Fibroblast of lung (primary cell): ENCODE data around the gene PTPRZ1. TPM values are rescaled to one million over a fixed set of nuclear protein-coding genes. Genes with fewer than 3 reads are reported as not detected.

Source experiments
- DNase-seq, 2 donors: peaks; one replicate each; pipeline versions ENCODE4 v3.0.0 to v3.0.0-alpha.2; 2010; ENCODE audit warnings: low read depth in 2 of 2
- H2AFZ ChIP-seq: 2 replicates; pipeline ENCODE4 v1.5.1; 2012; ENCODE audit warnings: low read length, control low read depth, inconsistent platforms
- H3K27ac ChIP-seq: 2 replicates; pipeline ENCODE4 v1.5.1; 2011; ENCODE audit warnings: low read length, control low read depth; ENCODE audit not compliant: insufficient read depth
- H3K27me3 ChIP-seq: 2 replicates; pipeline ENCODE4 v1.5.1; 2011; ENCODE audit warnings: mild to moderate bottlenecking, low read length; ENCODE audit not compliant: control insufficient read depth, insufficient read depth
- H3K36me3 ChIP-seq: 2 replicates; pipeline ENCODE4 v1.5.1; 2011; ENCODE audit warnings: low read length; ENCODE audit not compliant: control insufficient read depth, insufficient read depth
- H3K4me1 ChIP-seq: 2 replicates; pipeline ENCODE4 v1.5.1; 2011; ENCODE audit warnings: low read length; ENCODE audit not compliant: control insufficient read depth, insufficient read depth; ENCODE audit errors: extremely low read depth
- H3K4me2 ChIP-seq: 2 replicates; pipeline ENCODE4 v1.5.1; 2011; ENCODE audit warnings: low read length, control low read depth; ENCODE audit not compliant: insufficient read depth; ENCODE audit errors: extremely low read depth
- H3K4me3 ChIP-seq, 4 experiments: fragments of 200-600 bp in 1 of 4; sonication (generic) in 1 of 4; replicated peaks in 1 of 4; 2 replicates each; pipeline ENCODE4 v1.5.1; 2011 to 2016; ENCODE audit warnings: low read length in 4 of 4, low read depth in 3 of 4, mild to moderate bottlenecking in 3 of 4, control low read depth in 2 of 4, inconsistent platforms in 1 of 4, mixed read lengths in 1 of 4; ENCODE audit not compliant: insufficient read depth in 1 of 4; ENCODE audit errors: control extremely low read depth in 1 of 4
- H3K79me2 ChIP-seq: 2 replicates; pipeline ENCODE4 v1.5.1; 2012; ENCODE audit warnings: mild to moderate bottlenecking, low read length, inconsistent platforms; ENCODE audit not compliant: control insufficient read depth, insufficient read depth
- H3K9ac ChIP-seq: 2 replicates; pipeline ENCODE4 v1.5.1; 2011; ENCODE audit warnings: mild to moderate bottlenecking, low read length, control low read depth; ENCODE audit not compliant: insufficient read depth
- H3K9me3 ChIP-seq: 2 replicates; pipeline ENCODE4 v1.5.1; 2012; ENCODE audit warnings: low read depth, low read length; ENCODE audit not compliant: control insufficient read depth, insufficient read depth
- H4K20me1 ChIP-seq: 2 replicates; pipeline ENCODE4 v1.5.1; 2011; ENCODE audit warnings: low read length; ENCODE audit not compliant: control insufficient read depth, insufficient read depth; ENCODE audit errors: extremely low read depth
- CTCF ChIP-seq, 2 donors: IDR thresholded peaks in 1 of 2; conservative IDR thresholded peaks in 1 of 2; 1 replicate in 1 of 2; 2 replicates in 1 of 2; pipeline ENCODE4 v1.5.1; 2011 to 2012; ENCODE audit warnings: low read length in 2 of 2, control low read depth in 1 of 2, inconsistent platforms in 1 of 2, low read depth in 1 of 2, mild to moderate bottlenecking in 1 of 2
- EZH2 ChIP-seq: IDR thresholded peaks from 2 replicates; pipeline ENCODE4 v1.5.1; 2012; ENCODE audit warnings: low read length, control low read depth, mild to moderate bottlenecking; ENCODE audit errors: missing control alignments
- polyA minus RNA-seq: library from RNA; depleted of rRNA, polyadenylated mRNA; stranded (reverse); fragments of >200 nt; gene quantifications from 2 replicates; pipeline ENCODE4 v1.2.3, GENCODE V29; 2011; ENCODE audit warnings: low replicate concordance
- polyA plus RNA-seq, 2 donors: library from polyadenylated mRNA; depleted of rRNA in 1 of 2; stranded (reverse) in 1 of 2; unstranded in 1 of 2; fragments of >200 nt; gene quantifications; 2 replicates each; pipeline ENCODE4 v1.2.1, GENCODE V29; 2011 to 2012; ENCODE audit warnings: missing spikeins in 1 of 2
- total RNA-seq: library from RNA; depleted of rRNA; stranded (reverse); fragments of >200 nt; gene quantifications from 2 replicates; pipeline ENCODE4 v1.2.1, GENCODE V29; 2014

PTPRZ1 gene
- total RNA-seq: not detected in 2 replicates
- 0.05 and 0.09 TPM in 2 replicates for polyA plus RNA-seq
- polyA plus RNA-seq (2012): not detected in 2 replicates
- not detected in 2 replicates for polyA minus RNA-seq

- Histone ChIP-seq H2AFZ (peak within 1 kb of the TSS; percentile 59), H3K4me3 (peak within 1 kb of the TSS; percentile 52 to 66 (median 56)), H3K36me3 (no peaks in the 10 kb centered on the region), H3K27me3 (peaks cover 8% of the 10 kb centered on the region), H3K9me3 (no peaks in the 10 kb centered on the region), H3K79me2 (no peaks in the 10 kb centered on the region), H3K9ac (no peak within 1 kb of the TSS), H3K4me1 (no peaks in the 10 kb centered on the region), H3K4me2 (peak within 1 kb of the TSS; percentile 94), H3K27ac (no peak within 1 kb of the TSS), H4K20me1 (no peaks in the 10 kb centered on the region)
- TF ChIP-seq EZH2 (no peak), CTCF (conservative IDR thresholded peaks at IDR 0.05 in 1 of 2, IDR thresholded peaks at IDR 0.05 in 1 of 2; ENCODE audit: low read depth in 1 of 2, low read length in 2 of 2) (no peak)
- peak; percentile 6 to 34 for DNase-seq
These were observed at the start of gene PTPRZ1 for GRCh38 chr7:121872831-121873288. PTPRZ1 (plus strand) TSS chr7:121873161; CDS start chr7:121873500, 339 bp downstream.

GRCh38 chr7:121824276-121824675, 48.7 kb upstream of the PTPRZ1 start:
- no peaks in the 10 kb centered on the region for H3K27me3 ChIP-seq
- H3K4me1 ChIP-seq: no peaks in the 10 kb centered on the region
- H3K9ac ChIP-seq: no peak overlapping the region
- H2AFZ ChIP-seq: no peak overlapping the region
- DNase-seq: peak in 1 of 2 donors; percentile 8
- no peak overlapping the region for H3K4me3 ChIP-seq
- H3K27ac ChIP-seq: no peak overlapping the region
- H3K79me2 ChIP-seq: no peaks in the 10 kb centered on the region
- no peaks in the 10 kb centered on the region for H4K20me1 ChIP-seq
- no peaks in the 10 kb centered on the region for H3K9me3 ChIP-seq
- no peak for TF ChIP-seq EZH2
- no peak for TF ChIP-seq CTCF (conservative IDR thresholded peaks at IDR 0.05 in 1 of 2, IDR thresholded peaks at IDR 0.05 in 1 of 2; ENCODE audit: low read depth in 1 of 2, low read length in 2 of 2)
- no peak overlapping the region for H3K4me2 ChIP-seq
- no peaks in the 10 kb centered on the region for H3K36me3 ChIP-seq

GRCh38 chr7:121831351-121831750, 41.6 kb upstream of the PTPRZ1 start:
- peak in 1 of 2 donors; percentile 17 for DNase-seq
- Histone ChIP-seq H3K4me3 (no peak overlapping the region), H3K9ac (no peak overlapping the region), H3K4me1 (no peaks in the 10 kb centered on the region), H3K9me3 (no peaks in the 10 kb centered on the region), H3K27me3 (no peaks in the 10 kb centered on the region), H4K20me1 (no peaks in the 10 kb centered on the region), H2AFZ (no peak overlapping the region), H3K27ac (no peak overlapping the region), H3K79me2 (no peaks in the 10 kb centered on the region), H3K36me3 (no peaks in the 10 kb centered on the region), H3K4me2 (no peak overlapping the region)
- no peak for TF ChIP-seq CTCF (conservative IDR thresholded peaks at IDR 0.05 in 1 of 2, IDR thresholded peaks at IDR 0.05 in 1 of 2; ENCODE audit: low read depth in 1 of 2, low read length in 2 of 2)
- TF ChIP-seq EZH2: no peak
